GM19455 (cell line): ENCODE measurements around the gene OCLN.
"Not testable (repeated sequence)": the region's sequence is repeated elsewhere in the genome, so short reads cannot be mapped to it uniquely, and the experiment has no call there.

Experiments
- ATAC-seq: cut with Tn5 transposase; IDR thresholded peaks from one replicate; pipeline ENCODE4 v1.9.1; 2021; ENCODE audit not compliant: unreplicated experiment

OCLN gene

GRCh38 chr5:69489246-69489645 lies 3.3 kb upstream of the OCLN start:
- ATAC-seq = no peak

GRCh38 chr5:69491027-69491426 lies 1.6 kb upstream of the OCLN start:
- no peak for ATAC-seq

GRCh38 chr5:69491838-69492390 lies 676 bp upstream of the OCLN start:
- no peak for ATAC-seq

- peak; percentile 45 for ATAC-seq
Measured at GRCh38 chr5:69492923-69493395, 369 bp downstream of the OCLN start.

GRCh38 chr5:69493396-69494133 lies 975 bp downstream of the OCLN start:
- ATAC-seq = no peak

- ATAC-seq = no peak
Measured at GRCh38 chr5:69494452-69494851, 1.9 kb downstream of the OCLN start.

GRCh38 chr5:69497006-69497520 lies 4.5 kb downstream of the OCLN start:
- no peak for ATAC-seq

GRCh38 chr5:69498384-69498783 lies 5.8 kb downstream of the OCLN start:
- ATAC-seq = no peak

GRCh38 chr5:69502367-69502766 lies 9.8 kb downstream of the OCLN start:
- no peak for ATAC-seq

GRCh38 chr5:69502767-69503488 lies 10.3 kb downstream of the OCLN start:
- no peak for ATAC-seq

GRCh38 chr5:69504036-69504435 lies 11.4 kb downstream of the OCLN start:
- no peak for ATAC-seq

GRCh38 chr5:69505306-69505705 lies 12.7 kb downstream of the OCLN start:
- no peak for ATAC-seq

- ATAC-seq = no peak
Measured at GRCh38 chr5:69509212-69509611, 16.6 kb downstream of the OCLN start.

- no peak for ATAC-seq
Measured at GRCh38 chr5:69510694-69511093, 18.1 kb downstream of the OCLN start.

- no peak for ATAC-seq
Measured at GRCh38 chr5:69512740-69513260, 20.2 kb downstream of the OCLN start.

- not testable (repeated sequence) for ATAC-seq
Measured at GRCh38 chr5:69515570-69515969, 23.0 kb downstream of the OCLN start.

GRCh38 chr5:69516769-69517168 lies 24.2 kb downstream of the OCLN start:
- ATAC-seq = no peak

GRCh38 chr5:69517763-69518212 lies 25.2 kb downstream of the OCLN start:
- no peak for ATAC-seq

- ATAC-seq = no peak
Measured at GRCh38 chr5:69519285-69519684, 26.7 kb downstream of the OCLN start.

- no peak for ATAC-seq
Measured at GRCh38 chr5:69522035-69522434, 29.4 kb downstream of the OCLN start.

- ATAC-seq = no peak
Measured at GRCh38 chr5:69525490-69525889, 32.9 kb downstream of the OCLN start.

- no peak for ATAC-seq
Measured at GRCh38 chr5:69526660-69527059, 34.1 kb downstream of the OCLN start.
